BJ (cell line): Measurements from ENCODE around the gene TYMS. TPM values are rescaled to one million over a fixed set of nuclear protein-coding genes. Genes with fewer than 3 reads are reported as not detected.

ENCODE experiments used
- CTCF ChIA-PET: fragments of 350-600 bp; formaldehyde crosslinking; extraction: SDS; loops from one replicate; lab custom pipeline; 2021; ENCODE audit warnings: antibody characterized with exemption, inconsistent platforms; lab: Yijun Ruan, JAX
- POLR2A ChIA-PET: fragments of 300-600 bp; sonication (Branson Sonifier 250); formaldehyde crosslinking; extraction: SDS; loops from one replicate; lab custom pipeline; 2021; ENCODE audit warnings: antibody characterized with exemption; lab: Charles Lee
- DNase-seq: peaks from one replicate; pipeline ENCODE4 v3.0.0-alpha.2; 2011; ENCODE audit warnings: low read depth
- H3K27me3 ChIP-seq: 2 replicates; pipeline ENCODE4 v1.6.0; 2011; ENCODE audit warnings: low read length; ENCODE audit not compliant: control insufficient read depth, insufficient read depth
- H3K36me3 ChIP-seq: 2 replicates; pipeline ENCODE4 v1.5.1; 2011; ENCODE audit warnings: low read length; ENCODE audit not compliant: control insufficient read depth, insufficient read depth
- H3K4me3 ChIP-seq: 2 replicates; pipeline ENCODE4 v1.5.1; 2011; ENCODE audit warnings: low read depth, mild to moderate bottlenecking, control low read depth, low read length
- CTCF ChIP-seq: IDR thresholded peaks from 2 replicates; pipeline ENCODE4 v1.5.1; 2011; ENCODE audit warnings: low read depth, mild to moderate bottlenecking, control low read depth, inconsistent platforms, low read length, moderate library complexity; ENCODE audit not compliant: insufficient read depth
- polyA plus RNA-seq: library from polyadenylated mRNA; depleted of rRNA; stranded (reverse); fragments of >200 nt; gene quantifications from 2 replicates; pipeline ENCODE4 v1.2.3, GENCODE V29; 2011

Gene TYMS
- polyA plus RNA-seq, 1 experiment, result 146 TPM

GRCh38 chr18:682833-683232 lies 25.4 kb downstream of the TYMS start:
- no peak for DNase-seq

GRCh38 chr18:683531-683930 lies 26.1 kb downstream of the TYMS start:
- H3K4me3 ChIP-seq, result no peak overlapping the region
- no peak for DNase-seq
- ChIA-PET CTCF (interaction anchor here (1.4 to 2.2 kb wide), 2 partner anchors 9 to 59 kb away, joined by 3 to 6 read pairs; no protein-coding TSS in a partner anchor), POLR2A (no interaction called here)
- no peaks in the 10 kb centered on the region for H3K27me3 ChIP-seq
- H3K36me3 ChIP-seq, result peaks cover 5% of the 10 kb centered on the region; the same call in 1 of the 2 replicates
- no peak for TF ChIP-seq CTCF

More at GRCh38 chr18:682833-683232, 25.4 kb downstream of the TYMS start:
- TF ChIP-seq CTCF, result no peak
- Histone ChIP-seq H3K27me3 (no peaks in the 10 kb centered on the region), H3K4me3 (no peak overlapping the region), H3K36me3 (peaks cover 4% of the 10 kb centered on the region)
- CTCF ChIA-PET, result interaction anchor here (1.4 to 2.2 kb wide), 2 partner anchors 10 to 59 kb away, joined by 3 to 6 read pairs; no protein-coding TSS in a partner anchor
- POLR2A ChIA-PET, result no interaction called here

GRCh38 chr18:685438-685837 lies 28.0 kb downstream of the TYMS start:
- no peak overlapping the region for H3K4me3 ChIP-seq
- peaks cover 10% of the 10 kb centered on the region for H3K36me3 ChIP-seq
- ChIA-PET CTCF (interaction anchor here (0.6 kb wide), 1 partner anchor 10 kb away, joined by 3 read pairs; no protein-coding TSS in a partner anchor), POLR2A (no interaction called here)
- DNase-seq, result no peak
- H3K27me3 ChIP-seq, result no peaks in the 10 kb centered on the region
- TF ChIP-seq CTCF, result no peak

- no peak for TF ChIP-seq CTCF
- ChIA-PET CTCF (interaction anchor here (0.9 to 1.4 kb wide), 3 partner anchors 12 to 61 kb away, joined by 3 to 4 read pairs (median 3); no protein-coding TSS in a partner anchor), POLR2A (no interaction called here)
- H3K27me3 ChIP-seq, result no peaks in the 10 kb centered on the region
- no peak overlapping the region for H3K4me3 ChIP-seq
- DNase-seq, result no peak
- H3K36me3 ChIP-seq, result peaks cover 10% of the 10 kb centered on the region
Observed at GRCh38 chr18:686339-687111, 29.1 kb downstream of the TYMS start.

GRCh38 chr18:688323-688722 lies 30.9 kb downstream of the TYMS start:
- no peak for DNase-seq
- no peaks in the 10 kb centered on the region for H3K27me3 ChIP-seq

More at GRCh38 chr18:688323-688722, 30.9 kb downstream of the TYMS start:
- no peak for TF ChIP-seq CTCF
- Histone ChIP-seq H3K36me3 (peaks cover 17% of the 10 kb centered on the region), H3K4me3 (no peak overlapping the region)
- CTCF ChIA-PET, result no interaction called here
- POLR2A ChIA-PET, result no interaction called here
